Ascending aorta (tissue), 2 donors: ENCODE results near the gene F2RL3. TPM values are rescaled to one million over a fixed set of nuclear protein-coding genes. Genes with fewer than 3 reads are reported as not detected.

Source experiments
- DNase-seq, 2 donors: peaks; one replicate each; pipeline ENCODE4 v3.0.0-alpha.2; 2019; ENCODE audit warnings: low spot score in 2 of 2
- H3K27ac ChIP-seq, 2 donors: fragments of 200-600 bp; sonication (generic); one replicate each; pipeline ENCODE4 v1.5.1; 2016 to 2017; ENCODE audit warnings: mild to moderate bottlenecking in 1 of 2
- H3K27me3 ChIP-seq: fragments of 200-600 bp; sonication (generic); one replicate; pipeline ENCODE4 v1.5.1; 2017
- H3K36me3 ChIP-seq, 2 donors: fragments of 200-600 bp; sonication (generic); one replicate each; pipeline ENCODE4 v1.5.1; 2016
- H3K4me1 ChIP-seq, 2 donors: fragments of 200-600 bp; sonication (generic); one replicate each; pipeline ENCODE4 v1.5.1; 2016 to 2017; ENCODE audit warnings: mild to moderate bottlenecking in 1 of 2
- H3K4me3 ChIP-seq, 2 donors: fragments of 200-600 bp; sonication (generic); one replicate each; pipeline ENCODE4 v1.5.1; 2016 to 2017; ENCODE audit warnings: mild to moderate bottlenecking in 1 of 2
- H3K9me3 ChIP-seq, 2 donors: fragments of 200-600 bp; sonication (generic); one replicate each; pipeline ENCODE4 v1.5.1; 2016
- intact Hi-C: fragments of 100-400 bp; cut with DNase I; formaldehyde crosslinking; loops from one replicate; pipeline ENCODE4 v1.15.1; 2023
- total RNA-seq: library from RNA; depleted of rRNA; stranded (reverse); fragments of >200 nt; gene quantifications from one replicate; pipeline ENCODE4 v1.1.0, GENCODE V29; 2016
- TF ChIP-seq, protein P1 (sequence below), 3 experiments: fragments of 200-600 bp in 2 of 3; fragments of 450-650 bp in 1 of 3; sonication (generic) in 2 of 3; IDR thresholded peaks; one replicate each; pipeline ENCODE4 v1.5.1; 2016 to 2019; ENCODE audit warnings: antibody characterized with exemption in 3 of 3, mild to moderate bottlenecking in 1 of 3, moderate library complexity in 1 of 3

Gene F2RL3
- total RNA-seq, 1 donor from 2014 or later: 7.6 TPM

DNA sequence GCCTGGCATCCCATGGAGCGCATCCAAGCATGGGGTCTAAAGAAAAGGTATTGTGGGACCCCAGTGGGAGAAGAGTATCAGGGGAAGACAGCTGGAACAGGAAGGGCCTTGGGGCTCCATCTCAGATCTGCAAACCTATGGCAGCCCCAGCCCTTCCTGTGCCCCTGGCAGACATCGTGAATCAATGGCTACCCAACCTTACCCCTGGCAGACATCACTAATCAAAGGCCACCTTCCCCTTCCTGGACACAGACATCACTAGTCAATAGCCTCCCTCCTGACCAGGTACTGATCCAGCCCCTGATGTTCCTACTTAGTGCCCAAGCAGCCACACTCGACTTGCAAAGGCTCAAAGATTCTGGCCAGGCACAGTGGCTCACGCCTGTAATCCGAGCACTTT, 15.8 kb downstream of the F2RL3 start:
- TF ChIP-seq, protein P1, sequence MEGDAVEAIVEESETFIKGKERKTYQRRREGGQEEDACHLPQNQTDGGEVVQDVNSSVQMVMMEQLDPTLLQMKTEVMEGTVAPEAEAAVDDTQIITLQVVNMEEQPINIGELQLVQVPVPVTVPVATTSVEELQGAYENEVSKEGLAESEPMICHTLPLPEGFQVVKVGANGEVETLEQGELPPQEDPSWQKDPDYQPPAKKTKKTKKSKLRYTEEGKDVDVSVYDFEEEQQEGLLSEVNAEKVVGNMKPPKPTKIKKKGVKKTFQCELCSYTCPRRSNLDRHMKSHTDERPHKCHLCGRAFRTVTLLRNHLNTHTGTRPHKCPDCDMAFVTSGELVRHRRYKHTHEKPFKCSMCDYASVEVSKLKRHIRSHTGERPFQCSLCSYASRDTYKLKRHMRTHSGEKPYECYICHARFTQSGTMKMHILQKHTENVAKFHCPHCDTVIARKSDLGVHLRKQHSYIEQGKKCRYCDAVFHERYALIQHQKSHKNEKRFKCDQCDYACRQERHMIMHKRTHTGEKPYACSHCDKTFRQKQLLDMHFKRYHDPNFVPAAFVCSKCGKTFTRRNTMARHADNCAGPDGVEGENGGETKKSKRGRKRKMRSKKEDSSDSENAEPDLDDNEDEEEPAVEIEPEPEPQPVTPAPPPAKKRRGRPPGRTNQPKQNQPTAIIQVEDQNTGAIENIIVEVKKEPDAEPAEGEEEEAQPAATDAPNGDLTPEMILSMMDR (IDR thresholded peaks at IDR 0.05): no peak
- no peak overlapping the region for H3K27ac ChIP-seq
- intact Hi-C loops: no loop called here

GRCh38 chr19:16908759-16909158, 20.0 kb downstream of the F2RL3 start:
- Histone ChIP-seq H3K4me1 (no peaks in the 10 kb centered on the region), H3K27me3 (no peaks in the 10 kb centered on the region), H3K4me3 (no peak overlapping the region), H3K36me3 (no peaks in the 10 kb centered on the region), H3K9me3 (peaks cover 5 to 18% of the 10 kb centered on the region in 2 donors), H3K27ac (no peak overlapping the region)
- DNase-seq: no peak
- intact Hi-C loops: no loop called here
- TF ChIP-seq, protein P1 (IDR thresholded peaks at IDR 0.05): no peak

More for the DNA sequence above, 15.8 kb downstream of the F2RL3 start:
- H3K9me3 ChIP-seq: no peaks in the 10 kb centered on the region
- no peak overlapping the region for H3K4me3 ChIP-seq
- no peaks in the 10 kb centered on the region for H3K36me3 ChIP-seq
- DNase-seq: no peak
- no peaks in the 10 kb centered on the region for H3K4me1 ChIP-seq
- H3K27me3 ChIP-seq: no peaks in the 10 kb centered on the region

- TF ChIP-seq, protein P1 (IDR thresholded peaks at IDR 0.05): no peak
- Histone ChIP-seq H3K4me3 (no peak overlapping the region), H3K9me3 (peaks cover 5 to 32% of the 10 kb centered on the region in 2 donors), H3K36me3 (no peaks in the 10 kb centered on the region), H3K4me1 (no peaks in the 10 kb centered on the region), H3K27me3 (no peaks in the 10 kb centered on the region), H3K27ac (no peak overlapping the region)
- intact Hi-C loops: no loop called here
- no peak for DNase-seq
Observed at GRCh38 chr19:16911046-16911445, 22.2 kb downstream of the F2RL3 start.

- no peak for DNase-seq
- Histone ChIP-seq H3K27me3 (no peaks in the 10 kb centered on the region), H3K27ac (no peak overlapping the region), H3K4me3 (no peak overlapping the region), H3K36me3 (no peaks in the 10 kb centered on the region), H3K4me1 (no peaks in the 10 kb centered on the region), H3K9me3 (peaks cover 5 to 32% of the 10 kb centered on the region in 2 donors)
- TF ChIP-seq, protein P1 (IDR thresholded peaks at IDR 0.05): no peak
- intact Hi-C loops: no loop called here
Observed at GRCh38 chr19:16912780-16913179, 24.0 kb downstream of the F2RL3 start.

GRCh38 chr19:16914421-16914820, 25.6 kb downstream of the F2RL3 start:
- TF ChIP-seq, protein P1 (IDR thresholded peaks at IDR 0.05): no peak
- H3K4me1 ChIP-seq: no peaks in the 10 kb centered on the region
- DNase-seq: no peak
- H3K27ac ChIP-seq: no peak overlapping the region
- H3K36me3 ChIP-seq: no peaks in the 10 kb centered on the region
- H3K4me3 ChIP-seq: no peak overlapping the region
- H3K9me3 ChIP-seq: peaks cover 5 to 37% of the 10 kb centered on the region in 2 donors
- intact Hi-C loops: no loop called here
- no peaks in the 10 kb centered on the region for H3K27me3 ChIP-seq

DNA sequence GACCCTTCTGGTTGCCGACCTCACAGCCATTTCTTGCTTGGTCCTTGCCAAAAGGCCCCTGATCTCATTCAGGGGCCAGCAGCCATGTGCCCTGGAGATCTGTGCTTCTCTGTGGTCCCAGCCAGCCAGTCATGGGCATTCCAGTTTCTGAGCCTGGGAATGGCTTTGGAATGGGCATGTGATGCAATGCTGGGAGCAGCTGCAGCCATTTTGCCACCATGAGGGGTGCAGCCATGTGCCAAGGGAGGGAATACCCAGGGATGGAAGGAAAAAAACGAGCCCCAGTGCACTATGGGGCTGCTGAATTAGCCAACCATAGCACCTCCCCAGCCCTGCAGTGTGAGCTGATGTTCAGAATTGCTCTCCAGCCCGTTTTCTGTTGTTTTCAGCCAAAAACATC, 26.3 kb downstream of the F2RL3 start:
- no peak for DNase-seq
- H3K36me3 ChIP-seq: no peaks in the 10 kb centered on the region
- H3K27ac ChIP-seq: no peak overlapping the region
- no peaks in the 10 kb centered on the region for H3K27me3 ChIP-seq
- TF ChIP-seq, protein P1 (IDR thresholded peaks at IDR 0.05): no peak
- intact Hi-C loops: no loop called here
- no peaks in the 10 kb centered on the region for H3K4me1 ChIP-seq
- H3K4me3 ChIP-seq: no peak overlapping the region
- H3K9me3 ChIP-seq: peaks cover 5 to 41% of the 10 kb centered on the region in 2 donors
